HG03571 (cell line): ENCODE results near the gene MDGA2.
"Not testable (repeated sequence)": the region's sequence is repeated elsewhere in the genome, so short reads cannot be mapped to it uniquely, and the experiment has no call there.

Experiments used
- ATAC-seq: cut with Tn5 transposase; IDR thresholded peaks from one replicate; pipeline ENCODE4 v1.9.1; 2021; ENCODE audit not compliant: unreplicated experiment

Gene MDGA2

GRCh38 chr14:47246367-47246766 lies 429.0 kb downstream of the MDGA2 start:
- no peak for ATAC-seq

GRCh38 chr14:47242579-47242978 lies 432.8 kb downstream of the MDGA2 start:
- not testable (repeated sequence) for ATAC-seq

- ATAC-seq: no peak
These were observed 434.5 kb downstream of the MDGA2 start for GRCh38 chr14:47240748-47241437.

GRCh38 chr14:47235619-47236018 lies 439.8 kb downstream of the MDGA2 start:
- ATAC-seq: no peak

- ATAC-seq: no peak
These were observed 448.4 kb downstream of the MDGA2 start for GRCh38 chr14:47226877-47227520.

- ATAC-seq: no peak
These were observed 451.7 kb downstream of the MDGA2 start for GRCh38 chr14:47223656-47224055.

- no peak for ATAC-seq
These were observed 455.3 kb downstream of the MDGA2 start for GRCh38 chr14:47220096-47220495.

GRCh38 chr14:47211263-47211662 lies 464.1 kb downstream of the MDGA2 start:
- no peak for ATAC-seq

- no peak for ATAC-seq
These were observed 465.3 kb downstream of the MDGA2 start for GRCh38 chr14:47210099-47210498.

- no peak for ATAC-seq
These were observed 467.0 kb downstream of the MDGA2 start for GRCh38 chr14:47208434-47208833.

- ATAC-seq: no peak
These were observed 467.8 kb downstream of the MDGA2 start for GRCh38 chr14:47207617-47208016.

GRCh38 chr14:47200740-47201139 lies 474.7 kb downstream of the MDGA2 start:
- ATAC-seq: no peak

GRCh38 chr14:47195582-47195981 lies 479.8 kb downstream of the MDGA2 start:
- ATAC-seq: no peak

- no peak for ATAC-seq
These were observed 481.4 kb downstream of the MDGA2 start for GRCh38 chr14:47194055-47194454.

- ATAC-seq: not testable (repeated sequence)
These were observed 483.2 kb downstream of the MDGA2 start for GRCh38 chr14:47192203-47192602.

- no peak for ATAC-seq
These were observed 483.7 kb downstream of the MDGA2 start for GRCh38 chr14:47191700-47192099.

- ATAC-seq: no peak
These were observed 485.4 kb downstream of the MDGA2 start for GRCh38 chr14:47189911-47190484.

GRCh38 chr14:47186486-47186885 lies 488.9 kb downstream of the MDGA2 start:
- ATAC-seq: no peak

GRCh38 chr14:47179906-47180305 lies 495.5 kb downstream of the MDGA2 start:
- no peak for ATAC-seq

- not testable (repeated sequence) for ATAC-seq
These were observed 503.5 kb downstream of the MDGA2 start for GRCh38 chr14:47171896-47172295.

- no peak for ATAC-seq
These were observed 508.0 kb downstream of the MDGA2 start for GRCh38 chr14:47167402-47167801.

GRCh38 chr14:47155395-47155794 lies 520.0 kb downstream of the MDGA2 start:
- ATAC-seq: no peak
